ENCODE results near the gene EMP2. TPM values are rescaled to one million over a fixed set of nuclear protein-coding genes. Genes with fewer than 3 reads are reported as not detected.

The EMP2 gene
- total RNA-seq, 1 experiment from 2014 or later = 198 TPM

DNA sequence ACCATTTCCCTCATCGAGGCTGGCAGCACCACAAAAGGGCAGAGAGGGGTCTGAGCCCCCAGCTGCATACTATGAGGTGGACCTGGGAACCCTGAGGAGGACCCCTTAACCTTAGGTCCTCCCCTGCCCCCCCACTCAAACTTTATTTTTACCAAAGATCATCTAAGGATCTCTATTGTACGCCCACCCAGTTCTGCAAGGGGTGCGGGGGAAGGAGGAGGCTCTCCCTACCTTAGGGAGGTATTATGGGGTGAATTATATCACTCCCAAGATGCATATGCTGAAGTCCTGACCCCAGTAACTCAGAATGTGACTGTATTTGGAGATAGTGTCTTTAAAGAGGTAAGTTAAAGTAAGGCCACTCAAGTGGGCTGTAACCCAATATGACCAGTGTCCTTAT is 26.8 kb upstream of the EMP2 start:
- Mint-ChIP-seq H3K36me3 (ENCODE audit: insufficient read depth, unreplicated experiment) (no peaks in the 10 kb centered on the region), H3K27me3 (ENCODE audit: insufficient read depth, unreplicated experiment) (no peaks in the 10 kb centered on the region), H3K9me3 (ENCODE audit: unreplicated experiment) (no peaks in the 10 kb centered on the region), H3K27ac (ENCODE audit: unreplicated experiment) (peak overlapping the region; percentile 42), H3K4me3 (ENCODE audit: unreplicated experiment) (no peak overlapping the region), H3K4me1 (ENCODE audit: low read depth, unreplicated experiment) (peaks cover 38% of the 10 kb centered on the region)
- CTCF ChIA-PET = no interaction called here
- TF ChIP-seq, protein P1, sequence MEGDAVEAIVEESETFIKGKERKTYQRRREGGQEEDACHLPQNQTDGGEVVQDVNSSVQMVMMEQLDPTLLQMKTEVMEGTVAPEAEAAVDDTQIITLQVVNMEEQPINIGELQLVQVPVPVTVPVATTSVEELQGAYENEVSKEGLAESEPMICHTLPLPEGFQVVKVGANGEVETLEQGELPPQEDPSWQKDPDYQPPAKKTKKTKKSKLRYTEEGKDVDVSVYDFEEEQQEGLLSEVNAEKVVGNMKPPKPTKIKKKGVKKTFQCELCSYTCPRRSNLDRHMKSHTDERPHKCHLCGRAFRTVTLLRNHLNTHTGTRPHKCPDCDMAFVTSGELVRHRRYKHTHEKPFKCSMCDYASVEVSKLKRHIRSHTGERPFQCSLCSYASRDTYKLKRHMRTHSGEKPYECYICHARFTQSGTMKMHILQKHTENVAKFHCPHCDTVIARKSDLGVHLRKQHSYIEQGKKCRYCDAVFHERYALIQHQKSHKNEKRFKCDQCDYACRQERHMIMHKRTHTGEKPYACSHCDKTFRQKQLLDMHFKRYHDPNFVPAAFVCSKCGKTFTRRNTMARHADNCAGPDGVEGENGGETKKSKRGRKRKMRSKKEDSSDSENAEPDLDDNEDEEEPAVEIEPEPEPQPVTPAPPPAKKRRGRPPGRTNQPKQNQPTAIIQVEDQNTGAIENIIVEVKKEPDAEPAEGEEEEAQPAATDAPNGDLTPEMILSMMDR (IDR thresholded peaks at IDR 0.05; ENCODE audit: insufficient read depth in 1 of 2, low read depth in 1 of 2, low read length in 1 of 2, severe bottlenecking in 1 of 2, unreplicated experiment in 1 of 2) = no peak
- Histone ChIP-seq H3K4me1 (peaks cover 36% of the 10 kb centered on the region), H3K36me3 (ENCODE audit: control insufficient read depth, insufficient read depth, low read length) (no peaks in the 10 kb centered on the region), H3K4me3 (ENCODE audit: low read depth, low read length) (no peak overlapping the region), H3K27me3 (replicated peaks; ENCODE audit: control insufficient read depth, insufficient read depth, low read length) (no peaks in the 10 kb centered on the region), H3K9me3 (no peaks in the 10 kb centered on the region)
- intact Hi-C loops (cut with micrococcal nuclease; ENCODE audit: unreplicated experiment) = no loop called here
- DNase-seq = no peak
- POLR2A ChIA-PET = no interaction called here
- BruUV-seq (replicated peaks) = no TSS peak

DNA sequence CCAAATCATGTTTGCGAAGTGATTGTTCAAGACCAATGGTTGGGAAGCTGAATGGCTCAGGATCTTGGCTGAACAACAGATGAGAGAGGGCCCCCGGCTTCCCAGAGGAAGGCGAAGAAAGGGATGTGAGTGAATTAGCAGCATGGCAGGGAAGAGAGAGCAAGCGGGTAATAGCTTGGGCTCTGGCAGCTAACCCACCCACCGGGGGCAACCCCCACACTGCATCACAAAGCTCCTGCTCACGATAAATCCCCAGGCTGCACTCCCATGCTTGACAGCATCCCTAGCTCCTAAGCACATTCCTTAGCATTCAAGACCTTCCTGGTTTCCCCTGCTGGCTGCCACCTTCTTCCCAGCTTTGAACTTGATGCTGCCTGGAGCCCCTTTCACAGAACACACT is 26.2 kb upstream of the EMP2 start:
- CTCF ChIA-PET = no interaction called here
- no peaks in the 10 kb centered on the region for H3K27me3 Mint-ChIP-seq (ENCODE audit: insufficient read depth, unreplicated experiment)
- no peak overlapping the region for H3K4me3 ChIP-seq (ENCODE audit: low read depth, low read length)
- peak overlapping the region; percentile 39 for H3K27ac Mint-ChIP-seq (ENCODE audit: unreplicated experiment)
- H3K9me3 ChIP-seq = no peaks in the 10 kb centered on the region
- H3K36me3 Mint-ChIP-seq (ENCODE audit: insufficient read depth, unreplicated experiment) = no peaks in the 10 kb centered on the region
- DNase-seq = no peak
- no peaks in the 10 kb centered on the region for H3K36me3 ChIP-seq (ENCODE audit: control insufficient read depth, insufficient read depth, low read length)
- intact Hi-C loops (cut with micrococcal nuclease; ENCODE audit: unreplicated experiment) = no loop called here
- TF ChIP-seq, protein P1 (IDR thresholded peaks at IDR 0.05; ENCODE audit: insufficient read depth in 1 of 2, low read depth in 1 of 2, low read length in 1 of 2, severe bottlenecking in 1 of 2, unreplicated experiment in 1 of 2) = no peak
- H3K9me3 Mint-ChIP-seq (ENCODE audit: unreplicated experiment) = no peaks in the 10 kb centered on the region
- peaks cover 42% of the 10 kb centered on the region for H3K4me1 ChIP-seq
- H3K4me3 Mint-ChIP-seq (ENCODE audit: unreplicated experiment) = no peak overlapping the region
- H3K4me1 Mint-ChIP-seq (ENCODE audit: low read depth, unreplicated experiment) = peaks cover 44% of the 10 kb centered on the region
- BruUV-seq (replicated peaks) = no TSS peak
- POLR2A ChIA-PET = no interaction called here
- no peaks in the 10 kb centered on the region for H3K27me3 ChIP-seq (replicated peaks; ENCODE audit: control insufficient read depth, insufficient read depth, low read length)

DNA sequence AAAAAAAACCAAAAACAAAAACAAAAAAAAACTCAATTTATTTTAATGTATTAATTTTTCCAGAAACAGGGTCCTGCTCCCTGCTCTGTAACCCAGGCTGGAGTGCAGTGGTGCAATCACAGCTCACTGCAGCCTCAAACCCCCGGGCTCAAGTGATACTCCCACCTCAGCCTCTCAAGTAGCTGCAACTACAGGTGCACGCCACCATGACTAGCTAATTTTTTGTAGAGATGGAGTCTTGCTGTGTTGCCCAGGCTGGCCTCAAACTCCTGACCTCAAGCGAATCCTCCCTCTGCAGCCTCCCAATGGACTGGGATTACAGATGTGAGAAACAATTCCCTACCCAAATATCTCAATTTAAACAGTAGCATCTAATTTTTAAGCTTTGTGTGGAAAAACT is 25.2 kb upstream of the EMP2 start:
- CTCF ChIA-PET = no interaction called here

More for the DNA sequence above, 25.2 kb upstream of the EMP2 start:
- Histone ChIP-seq H3K4me1 (peaks cover 43% of the 10 kb centered on the region), H3K36me3 (ENCODE audit: control insufficient read depth, insufficient read depth, low read length) (no peaks in the 10 kb centered on the region), H3K27me3 (replicated peaks; ENCODE audit: control insufficient read depth, insufficient read depth, low read length) (no peaks in the 10 kb centered on the region), H3K9me3 (no peaks in the 10 kb centered on the region), H3K4me3 (ENCODE audit: low read depth, low read length) (no peak overlapping the region)
- H3K27ac Mint-ChIP-seq (ENCODE audit: unreplicated experiment) = no peak overlapping the region
- no peaks in the 10 kb centered on the region for H3K27me3 Mint-ChIP-seq (ENCODE audit: insufficient read depth, unreplicated experiment)
- intact Hi-C loops (cut with micrococcal nuclease; ENCODE audit: unreplicated experiment) = no loop called here
- no peak overlapping the region for H3K4me3 Mint-ChIP-seq (ENCODE audit: unreplicated experiment)
- H3K4me1 Mint-ChIP-seq (ENCODE audit: low read depth, unreplicated experiment) = peaks cover 35% of the 10 kb centered on the region
- no TSS peak for BruUV-seq (replicated peaks)
- H3K36me3 Mint-ChIP-seq (ENCODE audit: insufficient read depth, unreplicated experiment) = no peaks in the 10 kb centered on the region
- TF ChIP-seq, protein P1 (IDR thresholded peaks at IDR 0.05; ENCODE audit: insufficient read depth in 1 of 2, low read depth in 1 of 2, low read length in 1 of 2, severe bottlenecking in 1 of 2, unreplicated experiment in 1 of 2) = no peak
- POLR2A ChIA-PET = no interaction called here
- DNase-seq = no peak
- no peaks in the 10 kb centered on the region for H3K9me3 Mint-ChIP-seq (ENCODE audit: unreplicated experiment)

All from Caco-2 (cell line).